ENCODE data around the gene TTC28.

DNA sequence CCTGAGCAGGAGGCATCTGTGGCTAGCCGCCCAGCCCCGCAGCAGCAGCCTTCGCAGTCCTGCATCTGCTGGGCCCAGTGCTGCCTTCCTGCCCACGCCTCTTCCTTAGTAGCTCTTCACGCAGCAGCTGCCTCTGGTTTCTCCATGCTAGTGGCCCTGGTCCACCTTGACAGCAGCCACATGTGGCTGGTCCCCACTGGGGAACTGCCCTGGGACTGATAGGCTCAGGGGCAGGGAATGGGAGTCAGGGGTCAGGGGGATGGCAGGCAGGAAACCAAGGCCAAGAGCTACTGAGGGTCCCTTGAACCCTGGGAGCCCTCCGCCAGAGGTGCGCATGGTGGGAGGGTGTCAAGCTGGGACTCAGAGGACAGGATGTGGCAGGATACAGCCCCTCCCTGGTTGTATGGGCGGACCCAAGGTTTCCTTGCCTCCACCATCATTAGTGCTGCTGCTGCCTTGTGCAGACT is 661.1 kb downstream of the TTC28 start:
- no peak for TF ChIP-seq EZH2 (IDR thresholded peaks at IDR 0.05)
- TF ChIP-seq, protein P1, sequence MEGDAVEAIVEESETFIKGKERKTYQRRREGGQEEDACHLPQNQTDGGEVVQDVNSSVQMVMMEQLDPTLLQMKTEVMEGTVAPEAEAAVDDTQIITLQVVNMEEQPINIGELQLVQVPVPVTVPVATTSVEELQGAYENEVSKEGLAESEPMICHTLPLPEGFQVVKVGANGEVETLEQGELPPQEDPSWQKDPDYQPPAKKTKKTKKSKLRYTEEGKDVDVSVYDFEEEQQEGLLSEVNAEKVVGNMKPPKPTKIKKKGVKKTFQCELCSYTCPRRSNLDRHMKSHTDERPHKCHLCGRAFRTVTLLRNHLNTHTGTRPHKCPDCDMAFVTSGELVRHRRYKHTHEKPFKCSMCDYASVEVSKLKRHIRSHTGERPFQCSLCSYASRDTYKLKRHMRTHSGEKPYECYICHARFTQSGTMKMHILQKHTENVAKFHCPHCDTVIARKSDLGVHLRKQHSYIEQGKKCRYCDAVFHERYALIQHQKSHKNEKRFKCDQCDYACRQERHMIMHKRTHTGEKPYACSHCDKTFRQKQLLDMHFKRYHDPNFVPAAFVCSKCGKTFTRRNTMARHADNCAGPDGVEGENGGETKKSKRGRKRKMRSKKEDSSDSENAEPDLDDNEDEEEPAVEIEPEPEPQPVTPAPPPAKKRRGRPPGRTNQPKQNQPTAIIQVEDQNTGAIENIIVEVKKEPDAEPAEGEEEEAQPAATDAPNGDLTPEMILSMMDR (IDR thresholded peaks at IDR 0.05): no peak
